Hepatocyte (in vitro differentiated cells): Measurements from ENCODE around the gene ZBTB7B.

Source experiments
- EZH2 ChIP-seq: fragments of 200-600 bp; sonication (generic); IDR thresholded peaks from 2 replicates; pipeline ENCODE4 v1.6.1; 2016; ENCODE audit warnings: antibody characterized with exemption, mild to moderate bottlenecking, borderline replicate concordance
- EZH2phosphoT487 ChIP-seq: fragments of 200-600 bp; sonication (generic); IDR thresholded peaks from one replicate; pipeline ENCODE4 v1.6.1; 2018; ENCODE audit warnings: antibody characterized with exemption, mild to moderate bottlenecking, low read depth, moderate library complexity; ENCODE audit not compliant: unreplicated experiment, severe bottlenecking
- TF ChIP-seq, protein P1 (sequence below): fragments of 200-600 bp; sonication (generic); IDR thresholded peaks from 2 replicates; pipeline ENCODE4 v1.5.1; 2016; ENCODE audit warnings: antibody characterized with exemption, mild to moderate bottlenecking; ENCODE audit not compliant: poor library complexity

DNA sequence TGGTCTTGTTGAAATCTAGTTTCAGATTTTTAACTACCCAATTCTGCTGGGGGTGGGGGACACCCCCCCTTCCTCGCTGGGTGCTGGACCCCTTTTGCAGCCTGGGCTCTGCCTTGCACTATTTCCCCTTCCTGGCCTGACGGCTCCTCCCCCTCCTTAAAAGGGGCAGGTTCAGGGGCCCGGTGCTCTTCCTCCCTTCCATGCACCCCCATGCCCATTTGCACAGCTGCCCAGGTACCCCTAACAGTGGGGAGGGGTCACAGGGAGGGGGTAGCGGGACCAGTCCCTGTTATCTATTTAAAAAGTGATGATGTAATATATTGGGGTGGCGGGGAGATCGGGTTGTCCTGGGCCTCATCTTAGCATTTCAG, 15.3 kb downstream of the ZBTB7B start:
- TF ChIP-seq, protein P1, sequence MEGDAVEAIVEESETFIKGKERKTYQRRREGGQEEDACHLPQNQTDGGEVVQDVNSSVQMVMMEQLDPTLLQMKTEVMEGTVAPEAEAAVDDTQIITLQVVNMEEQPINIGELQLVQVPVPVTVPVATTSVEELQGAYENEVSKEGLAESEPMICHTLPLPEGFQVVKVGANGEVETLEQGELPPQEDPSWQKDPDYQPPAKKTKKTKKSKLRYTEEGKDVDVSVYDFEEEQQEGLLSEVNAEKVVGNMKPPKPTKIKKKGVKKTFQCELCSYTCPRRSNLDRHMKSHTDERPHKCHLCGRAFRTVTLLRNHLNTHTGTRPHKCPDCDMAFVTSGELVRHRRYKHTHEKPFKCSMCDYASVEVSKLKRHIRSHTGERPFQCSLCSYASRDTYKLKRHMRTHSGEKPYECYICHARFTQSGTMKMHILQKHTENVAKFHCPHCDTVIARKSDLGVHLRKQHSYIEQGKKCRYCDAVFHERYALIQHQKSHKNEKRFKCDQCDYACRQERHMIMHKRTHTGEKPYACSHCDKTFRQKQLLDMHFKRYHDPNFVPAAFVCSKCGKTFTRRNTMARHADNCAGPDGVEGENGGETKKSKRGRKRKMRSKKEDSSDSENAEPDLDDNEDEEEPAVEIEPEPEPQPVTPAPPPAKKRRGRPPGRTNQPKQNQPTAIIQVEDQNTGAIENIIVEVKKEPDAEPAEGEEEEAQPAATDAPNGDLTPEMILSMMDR: no peak
- TF ChIP-seq EZH2 (no peak), EZH2phosphoT487 (no peak)
